Coronary artery (tissue), 2 donors: ENCODE data around the gene GPX6.

Experiments
- DNase-seq: peaks from one replicate; pipeline ENCODE4 v3.0.0-alpha.2; 2017; ENCODE audit warnings: low spot score
- H3K27ac ChIP-seq, 2 donors: fragments of 200-600 bp; sonication (generic); one replicate each; pipeline ENCODE4 v1.5.1; 2016 to 2019
- H3K4me3 ChIP-seq: fragments of 200-600 bp; sonication (generic); 2 replicates; pipeline ENCODE4 v1.5.1; 2016; ENCODE audit warnings: mild to moderate bottlenecking, moderate library complexity
- CTCF ChIP-seq: fragments of 200-600 bp; sonication (generic); IDR thresholded peaks from one replicate; pipeline ENCODE4 v1.5.1; 2019; ENCODE audit warnings: antibody characterized with exemption

GPX6 gene

GRCh38 chr6:28501259-28501658 lies 14.3 kb downstream of the GPX6 start:
- DNase-seq, result no peak
- Histone ChIP-seq H3K27ac (no peak overlapping the region), H3K4me3 (no peak overlapping the region)
- TF ChIP-seq CTCF, result no peak

GRCh38 chr6:28497893-28498292 lies 17.7 kb downstream of the GPX6 start:
- H3K4me3 ChIP-seq, result no peak overlapping the region
- H3K27ac ChIP-seq, result no peak overlapping the region
- TF ChIP-seq CTCF, result no peak
- no peak for DNase-seq

GRCh38 chr6:28497306-28497705 lies 18.3 kb downstream of the GPX6 start:
- no peak for TF ChIP-seq CTCF

GRCh38 chr6:28496099-28496779 lies 19.4 kb downstream of the GPX6 start:
- no peak for DNase-seq
- TF ChIP-seq CTCF, result no peak
- Histone ChIP-seq H3K27ac (no peak overlapping the region), H3K4me3 (no peak overlapping the region)

More at GRCh38 chr6:28497306-28497705, 18.3 kb downstream of the GPX6 start:
- Histone ChIP-seq H3K4me3 (no peak overlapping the region), H3K27ac (no peak overlapping the region)
- DNase-seq, result no peak

GRCh38 chr6:28491984-28492317 lies 23.6 kb downstream of the GPX6 start:
- Histone ChIP-seq H3K27ac (no peak overlapping the region), H3K4me3 (no peak overlapping the region)
- no peak for DNase-seq
- TF ChIP-seq CTCF, result no peak

- H3K4me3 ChIP-seq, result peak overlapping the region; percentile 62
- no peak for TF ChIP-seq CTCF
- DNase-seq, result no peak
- H3K27ac ChIP-seq, result peak overlapping the region in 1 of 2 donors; percentile 11
These were observed 25.2 kb downstream of the GPX6 start for GRCh38 chr6:28490205-28490890.
